Thyroid gland (tissue), 4 donors: ENCODE data around the gene NTN3. TPM values are rescaled to one million over a fixed set of nuclear protein-coding genes. Genes with fewer than 3 reads are reported as not detected.
"Not testable (repeated sequence)": the region's sequence is repeated elsewhere in the genome, so short reads cannot be mapped to it uniquely, and the experiment has no call there.

Experiments used
- DNase-seq, 2 donors: peaks; one replicate each; pipeline ENCODE4 v3.0.0-alpha.2; 2019
- H3K27ac ChIP-seq, 3 donors: fragments of 200-600 bp; sonication (generic); 1 replicate in 2 of 3; 2 replicates in 1 of 3; pipeline ENCODE4 v1.5.1; 2016 to 2019; ENCODE audit warnings: mild to moderate bottlenecking in 1 of 3, moderate library complexity in 1 of 3
- H3K27me3 ChIP-seq: fragments of 200-600 bp; sonication (generic); one replicate; pipeline ENCODE4 v1.5.1; 2019
- H3K36me3 ChIP-seq, 2 donors: fragments of 200-600 bp; sonication (generic); one replicate each; pipeline ENCODE4 v1.5.1; 2016 to 2019
- H3K4me1 ChIP-seq, 2 donors: fragments of 200-600 bp; sonication (generic); one replicate each; pipeline ENCODE4 v1.5.1; 2017 to 2019
- H3K4me3 ChIP-seq, 3 donors: fragments of 200-600 bp; sonication (generic); replicated peaks in 1 of 3; 1 replicate in 2 of 3; 2 replicates in 1 of 3; pipeline ENCODE4 v1.5.1; 2016; ENCODE audit warnings: mild to moderate bottlenecking in 1 of 3
- H3K9me3 ChIP-seq: fragments of 200-600 bp; sonication (generic); one replicate; pipeline ENCODE4 v1.5.1; 2017
- CTCF ChIP-seq, 6 experiments: fragments of 200-600 bp in 3 of 6; fragments of 450-650 bp in 3 of 6; sonication (generic) in 3 of 6; IDR thresholded peaks; one replicate each; pipeline ENCODE4 v1.5.1; 2016 to 2019; ENCODE audit warnings: antibody characterized with exemption in 6 of 6, mild to moderate bottlenecking in 2 of 6, inconsistent platforms in 1 of 6, moderate library complexity in 1 of 6
- POLR2A ChIP-seq, 2 donors: fragments of 450-650 bp; IDR thresholded peaks; one replicate each; pipeline ENCODE4 v1.6.1; 2017; ENCODE audit warnings: antibody characterized with exemption in 2 of 2, mild to moderate bottlenecking in 2 of 2, moderate library complexity in 1 of 2
- WGBS, 2 donors: methylation state at CpG; one replicate each; pipeline ENCODE4 v1.1.5; 2017; 5-methylcytosine and 5-hydroxymethylcytosine counted together
- intact Hi-C: fragments of 100-400 bp; cut with DNase I; formaldehyde crosslinking; loops from one replicate; pipeline ENCODE4 v1.15.1; 2023
- total RNA-seq, 4 donors: library from RNA; depleted of rRNA; stranded (reverse); fragments of >200 nt; gene quantifications; one replicate each; pipeline ENCODE4 v1.2.3, GENCODE V29; 2016

Gene NTN3
- total RNA-seq, 4 donors from 2014 or later, result 0.13 to 0.63 (median 0.56) TPM; not detected in 1

GRCh38 chr16:2429034-2429770 is 41.9 kb upstream of the NTN3 start, which contains the start of gene CCNF:
CCNF (plus strand) TSS chr16:2429447; CDS start chr16:2429482, 35 bp downstream.
- TF ChIP-seq CTCF (IDR thresholded peaks at IDR 0.05) (peak in 3 of 6 experiments; percentile 16 to 23 (median 19)), POLR2A (IDR thresholded peaks at IDR 0.05) (peak; percentile 41 to 57)
- H3K27ac ChIP-seq, result peak within 1 kb of the TSS in 2 of 3 donors; percentile 5 to 42
- H3K4me1 ChIP-seq, result peaks cover 6 to 18% of the 10 kb centered on the region in 2 donors
- H3K9me3 ChIP-seq, result no peaks in the 10 kb centered on the region
- H3K27me3 ChIP-seq, result no peaks in the 10 kb centered on the region
- H3K4me3 ChIP-seq, result peak within 1 kb of the TSS; percentile 33 to 86 (median 49)
- intact Hi-C loops, result loop anchor here (5.0 to 10.0 kb wide), 4 partner anchors 73 to 234 kb away; partner anchors contain the start of genes CASKIN1 and RNPS1
- H3K36me3 ChIP-seq, result no peaks in the 10 kb centered on the region
- peak; percentile 97 for DNase-seq
- WGBS, 2 donors, result 0% methylated on average over 5 to 11 of the region's 103 CpGs

- DNase-seq, result peak in 1 of 2 donors; percentile 5
- intact Hi-C loops, result loop anchor here (5.0 to 10.0 kb wide), 4 partner anchors 72 to 235 kb away; partner anchors contain the start of genes CASKIN1 and RNPS1
- Histone ChIP-seq H3K9me3 (no peaks in the 10 kb centered on the region), H3K27ac (peak overlapping the region in 2 of 3 donors; percentile 5 to 40), H3K27me3 (no peaks in the 10 kb centered on the region), H3K36me3 (no peaks in the 10 kb centered on the region), H3K4me3 (peak overlapping the region; percentile 31 to 78 (median 49)), H3K4me1 (peaks cover 6 to 18% of the 10 kb centered on the region in 2 donors)
- no peak for TF ChIP-seq CTCF (IDR thresholded peaks at IDR 0.05)
- no peak for TF ChIP-seq POLR2A (IDR thresholded peaks at IDR 0.05)
- 8 to 9% methylated on average over 39 to 40 of the region's 46 CpGs for WGBS, 2 donors
Observed at GRCh38 chr16:2429771-2430663, 41.1 kb upstream of the NTN3 start.

GRCh38 chr16:2432286-2432685 is 38.8 kb upstream of the NTN3 start:
- intact Hi-C loops, result no loop called here
- no peak for TF ChIP-seq POLR2A (IDR thresholded peaks at IDR 0.05)
- no peak for TF ChIP-seq CTCF (IDR thresholded peaks at IDR 0.05)
- Histone ChIP-seq H3K36me3 (no peaks in the 10 kb centered on the region), H3K4me3 (no peak overlapping the region), H3K27ac (no peak overlapping the region), H3K9me3 (no peaks in the 10 kb centered on the region), H3K27me3 (no peaks in the 10 kb centered on the region), H3K4me1 (peaks cover 6 to 9% of the 10 kb centered on the region in 2 donors)
- 95 to 98% methylated on average over 6 of the region's 6 CpGs for WGBS, 2 donors
- no peak for DNase-seq

GRCh38 chr16:2432801-2433505 is 38.1 kb upstream of the NTN3 start:
- intact Hi-C loops, result no loop called here
- no peaks in the 10 kb centered on the region for H3K36me3 ChIP-seq
- no peak overlapping the region for H3K4me3 ChIP-seq
- TF ChIP-seq POLR2A (IDR thresholded peaks at IDR 0.05) (no peak), CTCF (IDR thresholded peaks at IDR 0.05) (no peak)
- peaks cover 6 to 9% of the 10 kb centered on the region in 2 donors for H3K4me1 ChIP-seq
- 96 to 100% methylated on average over 13 to 15 of the region's 15 CpGs for WGBS, 2 donors
- no peak overlapping the region for H3K27ac ChIP-seq
- H3K27me3 ChIP-seq, result no peaks in the 10 kb centered on the region
- H3K9me3 ChIP-seq, result no peaks in the 10 kb centered on the region
- no peak for DNase-seq

- H3K9me3 ChIP-seq, H3K36me3 ChIP-seq, H3K27ac ChIP-seq, H3K27me3 ChIP-seq, H3K4me3 ChIP-seq, H3K4me1 ChIP-seq, intact Hi-C loops, DNase-seq: not testable (repeated sequence)
- WGBS, 2 donors, result 95 to 98% methylated on average over 4 of the region's 4 CpGs
Observed at GRCh38 chr16:2435236-2435635, 35.9 kb upstream of the NTN3 start.
